Glutamatergic neuron (in vitro differentiated cells): ENCODE data around the gene MYOZ3. TPM values are rescaled to one million over a fixed set of nuclear protein-coding genes. Genes with fewer than 3 reads are reported as not detected.
A peak's percentile ranks its signal among the peaks of the same experiment; 100 is the strongest.

Experiments
- DNase-seq: peaks from one replicate; pipeline ENCODE4 v3.0.0; 2022
- H3K27ac Mint-ChIP-seq: one replicate; pipeline ENCODE4 v1.8.0; 2020; ENCODE audit warnings: mild to moderate bottlenecking, mixed read lengths, inconsistent platforms; ENCODE audit not compliant: unreplicated experiment
- H3K27me3 Mint-ChIP-seq: one replicate; pipeline ENCODE4 v1.8.0; 2020; ENCODE audit warnings: mild to moderate bottlenecking, moderate library complexity, mixed read lengths, inconsistent platforms; ENCODE audit not compliant: unreplicated experiment
- H3K36me3 Mint-ChIP-seq: one replicate; pipeline ENCODE4 v1.8.0; 2020; ENCODE audit warnings: mild to moderate bottlenecking, mixed read lengths, inconsistent platforms; ENCODE audit not compliant: unreplicated experiment
- H3K4me1 Mint-ChIP-seq: one replicate; pipeline ENCODE4 v1.8.0; 2020; ENCODE audit warnings: mild to moderate bottlenecking, low read depth, mixed read lengths, inconsistent platforms; ENCODE audit not compliant: unreplicated experiment
- H3K4me3 Mint-ChIP-seq: one replicate; pipeline ENCODE4 v1.8.0; 2020; ENCODE audit warnings: mild to moderate bottlenecking, mixed read lengths, inconsistent platforms; ENCODE audit not compliant: unreplicated experiment
- H3K9me3 Mint-ChIP-seq: one replicate; pipeline ENCODE4 v1.8.0; 2020; ENCODE audit warnings: mild to moderate bottlenecking, moderate library complexity, mixed read lengths, inconsistent platforms; ENCODE audit not compliant: unreplicated experiment
- total RNA-seq: library from RNA; stranded (reverse); fragmentation: NEBNext Ultra II Directional; extraction: Animal tissue kit (Norgen Biotek cat#: 25700); gene quantifications from one replicate; pipeline ENCODE4 v1.2.1, GENCODE V29; 2021; ENCODE audit not compliant: unreplicated experiment
- TF ChIP-seq, protein P1 (sequence below): fragments of 200-600 bp; sonication (generic); IDR thresholded peaks from one replicate; pipeline ENCODE4 v1.5.0; 2021; ENCODE audit not compliant: partially characterized antibody, unreplicated experiment

Gene MYOZ3
- total RNA-seq, 1 donor from 2014 or later = 0.64 TPM

DNA sequence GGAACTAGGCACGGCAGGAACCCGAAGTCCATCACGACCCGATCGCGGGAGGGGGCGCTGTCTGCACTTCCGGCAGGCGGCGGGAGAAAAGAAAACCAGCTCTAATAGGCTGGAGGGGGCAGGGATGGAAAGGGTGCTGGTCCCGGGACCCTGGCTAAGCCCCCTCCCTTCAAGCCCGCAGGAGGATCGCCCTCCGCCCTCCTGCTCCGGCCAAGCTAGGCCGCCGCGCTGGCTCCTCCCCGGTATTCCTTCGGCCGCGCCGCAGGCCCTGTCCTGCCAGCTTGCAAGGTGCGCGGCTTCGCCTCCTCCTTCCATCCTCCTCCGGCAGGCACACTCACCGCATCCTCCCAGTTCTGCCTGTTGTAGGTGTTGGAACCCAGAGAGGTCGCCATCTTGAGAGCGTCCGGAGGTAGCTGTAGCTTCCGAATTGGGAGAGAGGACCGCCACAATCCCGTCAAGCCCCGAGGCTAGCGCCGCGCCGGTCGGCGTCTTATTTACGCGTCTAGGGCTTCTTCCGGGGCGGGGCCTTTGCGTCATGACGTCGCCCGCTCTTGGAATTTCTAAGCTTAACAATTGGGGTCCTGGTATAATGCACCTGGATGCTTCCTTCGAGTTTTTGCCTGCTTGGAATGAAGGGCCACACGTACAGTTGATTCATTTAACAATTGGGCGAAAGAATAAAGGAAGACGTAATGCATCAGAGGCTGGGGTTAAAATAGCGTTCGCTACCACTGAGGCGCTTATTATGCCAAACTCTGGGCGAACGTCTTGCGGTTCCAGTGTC, 39.7 kb downstream of the MYOZ3 start, which contains the start of gene RBM22:
RBM22 (minus strand) TSS at position 469 of the 784 bp plus-strand sequence; CDS start at position 392, 77 bp downstream.
- peak; percentile 93 for DNase-seq
- Mint-ChIP-seq H3K9me3 (no peaks in the 10 kb centered on the region), H3K4me1 (no peaks in the 10 kb centered on the region), H3K27ac (no peak within 1 kb of the TSS), H3K27me3 (no peaks in the 10 kb centered on the region), H3K4me3 (no peak within 1 kb of the TSS), H3K36me3 (peaks cover 4% of the 10 kb centered on the region)
- TF ChIP-seq, protein P1, sequence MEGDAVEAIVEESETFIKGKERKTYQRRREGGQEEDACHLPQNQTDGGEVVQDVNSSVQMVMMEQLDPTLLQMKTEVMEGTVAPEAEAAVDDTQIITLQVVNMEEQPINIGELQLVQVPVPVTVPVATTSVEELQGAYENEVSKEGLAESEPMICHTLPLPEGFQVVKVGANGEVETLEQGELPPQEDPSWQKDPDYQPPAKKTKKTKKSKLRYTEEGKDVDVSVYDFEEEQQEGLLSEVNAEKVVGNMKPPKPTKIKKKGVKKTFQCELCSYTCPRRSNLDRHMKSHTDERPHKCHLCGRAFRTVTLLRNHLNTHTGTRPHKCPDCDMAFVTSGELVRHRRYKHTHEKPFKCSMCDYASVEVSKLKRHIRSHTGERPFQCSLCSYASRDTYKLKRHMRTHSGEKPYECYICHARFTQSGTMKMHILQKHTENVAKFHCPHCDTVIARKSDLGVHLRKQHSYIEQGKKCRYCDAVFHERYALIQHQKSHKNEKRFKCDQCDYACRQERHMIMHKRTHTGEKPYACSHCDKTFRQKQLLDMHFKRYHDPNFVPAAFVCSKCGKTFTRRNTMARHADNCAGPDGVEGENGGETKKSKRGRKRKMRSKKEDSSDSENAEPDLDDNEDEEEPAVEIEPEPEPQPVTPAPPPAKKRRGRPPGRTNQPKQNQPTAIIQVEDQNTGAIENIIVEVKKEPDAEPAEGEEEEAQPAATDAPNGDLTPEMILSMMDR = peak; percentile 57

DNA sequence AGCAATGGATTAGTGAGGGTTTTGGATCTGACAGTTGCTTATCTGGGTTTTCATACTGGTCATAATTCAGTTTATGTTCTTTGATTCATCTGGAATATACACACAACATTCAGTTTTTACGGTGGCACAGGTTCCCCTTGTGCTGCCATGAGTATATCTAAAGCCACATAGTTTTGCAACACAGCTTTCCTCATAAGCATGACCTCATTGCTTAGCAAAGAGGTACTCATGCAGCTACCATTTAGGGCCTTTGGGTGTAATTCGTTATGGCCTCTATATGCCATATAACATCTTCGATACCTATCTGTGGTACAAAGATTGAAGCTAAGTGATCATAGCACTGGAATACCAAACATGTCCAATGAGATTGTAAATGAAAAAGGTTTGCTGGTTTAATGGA, 42.7 kb downstream of the MYOZ3 start:
- Mint-ChIP-seq H3K4me3 (no peak overlapping the region), H3K27me3 (no peaks in the 10 kb centered on the region), H3K27ac (no peak overlapping the region), H3K9me3 (no peaks in the 10 kb centered on the region), H3K36me3 (no peaks in the 10 kb centered on the region), H3K4me1 (no peaks in the 10 kb centered on the region)
- TF ChIP-seq, protein P1 = no peak
- DNase-seq = no peak

DNA sequence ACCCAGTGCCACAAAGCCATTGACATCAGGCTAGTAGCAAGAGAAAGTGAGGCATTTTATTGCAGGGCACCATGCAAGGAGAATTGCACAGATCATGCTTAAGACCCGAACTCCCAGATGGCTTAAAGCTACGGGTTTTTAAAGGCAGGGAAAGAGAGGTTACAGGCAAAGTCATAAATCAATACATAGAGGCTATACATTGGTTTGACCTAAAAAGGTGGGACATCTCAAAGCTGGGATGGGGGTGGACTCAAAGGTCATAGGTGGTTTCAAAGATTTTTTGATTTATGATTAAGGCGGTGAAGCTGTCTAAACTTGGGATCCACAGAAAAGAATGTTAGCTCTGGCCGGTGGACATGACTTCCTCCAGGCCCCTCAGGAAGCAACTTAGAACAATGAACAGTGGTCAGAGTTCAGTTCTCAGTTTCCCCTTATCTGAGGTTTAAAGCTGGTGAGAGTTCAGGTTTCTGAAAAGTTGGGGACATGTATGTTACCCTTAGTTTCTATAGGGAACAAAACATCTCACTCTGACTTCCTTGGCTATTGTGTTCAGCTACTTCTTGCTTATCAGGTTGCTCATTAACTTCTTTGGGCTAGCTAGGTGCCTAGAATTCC, 45.8 kb downstream of the MYOZ3 start:
- no peaks in the 10 kb centered on the region for H3K36me3 Mint-ChIP-seq
- no peaks in the 10 kb centered on the region for H3K9me3 Mint-ChIP-seq
- H3K4me1 Mint-ChIP-seq = no peaks in the 10 kb centered on the region
- no peak overlapping the region for H3K27ac Mint-ChIP-seq
- TF ChIP-seq, protein P1 = no peak
- no peaks in the 10 kb centered on the region for H3K27me3 Mint-ChIP-seq
- no peak overlapping the region for H3K4me3 Mint-ChIP-seq
- no peak for DNase-seq

DNA sequence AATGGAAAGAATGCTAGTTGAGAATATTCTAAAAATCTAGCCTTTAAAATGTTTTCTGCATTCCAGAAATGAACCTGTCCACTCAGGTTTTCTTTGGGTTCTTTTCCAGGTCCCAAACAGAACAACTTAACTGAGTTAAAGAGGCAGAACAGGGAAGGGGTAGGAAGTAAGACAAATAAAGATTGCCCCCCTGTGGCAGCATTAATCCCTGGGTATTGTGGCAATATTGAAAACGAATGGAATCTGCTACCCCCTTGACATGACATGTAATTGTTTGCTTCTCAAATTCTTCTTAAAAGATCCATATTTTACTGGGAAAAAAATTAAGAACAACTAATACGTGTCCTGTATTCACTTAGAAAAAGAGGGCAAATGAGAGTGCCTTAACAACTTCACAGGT, 49.1 kb downstream of the MYOZ3 start:
- no peak for DNase-seq
- Mint-ChIP-seq H3K9me3 (no peaks in the 10 kb centered on the region), H3K4me1 (no peaks in the 10 kb centered on the region), H3K27ac (no peak overlapping the region), H3K27me3 (no peaks in the 10 kb centered on the region), H3K36me3 (no peaks in the 10 kb centered on the region), H3K4me3 (no peak overlapping the region)
- TF ChIP-seq, protein P1 = no peak

DNA sequence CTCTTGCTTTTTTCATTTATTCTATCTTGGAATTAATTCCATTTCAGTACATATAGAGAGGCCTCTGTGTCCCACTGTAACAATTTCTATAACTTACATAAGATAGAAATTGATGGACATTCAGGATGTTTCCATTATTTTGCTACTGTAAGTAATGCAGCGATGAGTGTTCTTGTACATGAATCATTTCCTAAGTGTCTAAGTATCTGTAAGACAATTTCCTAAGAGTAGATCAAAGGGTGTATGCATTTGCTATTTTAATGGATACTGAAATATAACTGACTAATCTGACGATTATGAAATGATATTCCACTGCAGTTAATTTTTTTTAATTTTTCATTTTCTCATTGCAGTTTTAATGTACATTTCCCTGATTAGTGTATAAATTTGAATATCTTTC, 62.8 kb downstream of the MYOZ3 start:
- H3K4me1 Mint-ChIP-seq = no peaks in the 10 kb centered on the region
- H3K27ac Mint-ChIP-seq = no peak overlapping the region
- no peaks in the 10 kb centered on the region for H3K27me3 Mint-ChIP-seq
- H3K36me3 Mint-ChIP-seq = no peaks in the 10 kb centered on the region
- TF ChIP-seq, protein P1 = no peak
- no peak overlapping the region for H3K4me3 Mint-ChIP-seq
- no peaks in the 10 kb centered on the region for H3K9me3 Mint-ChIP-seq
- DNase-seq = no peak
